Measurements from ENCODE around the gene EFCAB14.

DNA sequence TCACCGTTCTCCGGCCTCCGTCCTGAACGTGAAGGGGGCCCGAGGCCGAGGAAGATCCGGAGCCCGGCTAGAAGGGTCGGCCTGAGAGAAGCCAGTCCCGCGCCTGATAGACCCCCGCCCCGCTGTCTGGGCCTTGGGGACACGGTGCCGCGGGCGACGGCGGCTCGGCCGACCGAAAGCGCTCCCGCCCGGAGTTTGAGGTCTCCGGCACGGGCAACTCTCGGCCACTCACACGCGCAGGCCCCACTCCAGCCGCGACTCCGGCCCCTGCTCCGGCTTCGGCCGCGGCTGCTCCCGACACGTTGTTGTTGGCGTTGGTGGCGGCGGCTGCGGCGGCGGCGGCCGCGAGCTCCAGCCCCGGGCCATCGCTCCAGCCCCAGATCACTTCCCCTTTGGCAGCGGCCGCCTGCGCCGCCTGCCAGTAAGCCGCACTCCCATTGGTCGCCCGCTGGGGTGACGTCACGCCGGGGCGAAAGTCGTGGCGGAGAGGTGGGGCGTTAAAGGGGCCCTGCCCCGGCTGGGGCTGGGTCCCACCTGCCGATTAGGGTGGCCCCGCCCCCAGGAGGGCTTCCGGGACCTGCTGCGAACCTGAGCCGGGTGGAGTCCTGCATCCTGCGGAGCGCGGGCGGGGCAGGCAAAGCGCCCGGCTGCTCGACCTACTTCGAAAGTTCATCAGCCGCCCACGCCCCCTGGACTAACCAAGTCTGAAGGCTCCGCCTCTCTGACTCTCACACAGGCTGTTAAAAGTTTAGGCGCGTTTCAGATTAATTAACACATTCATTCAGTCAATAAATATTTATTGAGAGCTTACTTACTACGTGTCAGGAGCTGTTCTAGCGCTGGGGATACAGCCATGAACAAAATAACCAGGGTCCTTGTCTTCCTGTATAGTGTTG lies at the start of gene EFCAB14:
- TF ChIP-seq REST (IDR thresholded peaks at IDR 0.05; ENCODE audit: borderline replicate concordance) (peak; percentile 17; the same call in 1 of the 2 replicates), REST (CRISPR knock-in tag; IDR thresholded peaks at IDR 0.05; ENCODE audit: low read depth) (peak; percentile 71; the same call in 1 of the 2 replicates), IFI16 (CRISPR knock-in tag; IDR thresholded peaks at IDR 0.05) (no peak), ZNF561 (CRISPR knock-in tag; conservative IDR thresholded peaks at IDR 0.05) (no peak), ZNF274 (IDR thresholded peaks at IDR 0.05; ENCODE audit: borderline replicate concordance, low read depth, low read length) (no peak), MIER1 (IDR thresholded peaks at IDR 0.05; ENCODE audit: low read depth) (no peak), ZBED1 (IDR thresholded peaks at IDR 0.05) (no peak), POLR2A (conservative IDR thresholded peaks at IDR 0.05) (peak; percentile 89), TCF7L2 (IDR thresholded peaks at IDR 0.05; ENCODE audit: low read depth, low read length) (no peak)

Data from K562 (cell line).